ENCODE measurements around the gene DPY19L2.
"Not testable (repeated sequence)": the region's sequence is repeated elsewhere in the genome, so short reads cannot be mapped to it uniquely, and the experiment has no call there.

Gene DPY19L2

DNA sequence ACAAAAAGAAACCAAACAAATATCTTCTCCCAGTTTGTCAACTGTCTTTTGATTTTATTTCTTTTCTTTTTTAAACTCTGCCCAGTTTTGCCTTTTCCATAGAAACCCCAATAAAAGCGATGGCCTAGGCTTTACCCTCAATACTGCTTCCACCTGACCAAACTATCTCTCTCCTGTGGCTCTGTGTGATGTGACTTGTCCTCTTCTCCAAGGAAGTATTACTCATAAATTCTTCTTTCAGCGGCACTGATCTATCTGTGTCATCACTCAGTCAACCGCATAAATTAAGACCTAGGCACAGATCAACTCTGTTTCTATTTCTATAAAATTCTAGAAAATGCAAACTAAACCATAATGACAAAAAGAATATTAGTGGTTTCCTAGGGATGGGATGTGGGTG lies 9.8 kb downstream of the DPY19L2 start:
- DNase-seq, result not testable (repeated sequence)

DNA sequence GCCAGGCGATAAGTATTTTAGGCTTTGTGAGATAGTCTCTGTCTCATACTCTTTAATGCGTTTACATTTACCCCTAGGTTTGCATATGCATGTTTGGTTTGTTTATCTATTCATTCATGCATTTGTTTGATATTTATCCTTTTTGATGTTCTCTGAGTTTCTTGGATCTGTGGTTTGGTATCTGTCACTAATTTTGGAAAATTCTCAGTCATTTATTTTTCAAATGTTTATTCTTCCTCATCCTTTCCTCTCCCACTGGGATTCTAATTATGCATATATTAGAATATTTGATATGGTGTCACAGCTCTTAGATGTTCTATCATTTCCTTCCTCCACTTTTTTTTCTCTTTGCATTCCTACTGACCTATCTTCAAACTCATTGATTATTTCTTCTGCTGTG lies 11.9 kb downstream of the DPY19L2 start:
- not testable (repeated sequence) for DNase-seq

DNA sequence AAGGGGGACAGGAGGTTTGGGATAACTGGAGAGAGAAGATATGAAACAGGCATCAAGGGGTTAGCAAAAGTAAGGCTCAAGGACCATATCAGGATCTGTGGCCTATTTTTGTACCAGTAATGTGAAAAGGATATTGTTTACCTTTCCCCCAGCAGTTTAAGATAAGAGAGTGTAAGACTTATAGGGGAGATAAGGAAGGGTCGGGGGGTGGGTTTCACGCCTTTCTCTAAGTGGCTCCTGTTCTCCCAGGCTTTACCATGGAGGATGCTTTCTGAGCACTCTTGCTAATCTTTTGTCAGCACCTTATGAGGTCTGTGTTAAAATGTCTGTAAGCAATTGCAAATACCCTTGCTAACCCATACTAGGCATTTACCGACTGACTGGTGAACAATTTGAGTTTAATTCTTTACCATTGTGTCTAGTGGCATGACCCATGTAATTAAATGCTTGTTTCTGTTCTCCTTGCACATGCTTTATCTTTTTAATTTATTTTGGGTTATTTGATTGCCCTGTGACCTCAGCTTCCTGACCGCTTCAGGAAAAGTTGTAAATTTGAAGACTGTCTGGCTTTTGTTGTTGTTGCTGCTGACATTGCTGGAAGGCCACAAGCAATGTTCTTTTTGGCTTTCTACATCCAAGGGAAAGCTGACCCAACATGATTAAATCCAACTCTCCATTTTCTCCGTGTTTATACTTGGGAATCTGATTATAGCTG lies 12.6 kb downstream of the DPY19L2 start:
- not testable (repeated sequence) for DNase-seq

DNA sequence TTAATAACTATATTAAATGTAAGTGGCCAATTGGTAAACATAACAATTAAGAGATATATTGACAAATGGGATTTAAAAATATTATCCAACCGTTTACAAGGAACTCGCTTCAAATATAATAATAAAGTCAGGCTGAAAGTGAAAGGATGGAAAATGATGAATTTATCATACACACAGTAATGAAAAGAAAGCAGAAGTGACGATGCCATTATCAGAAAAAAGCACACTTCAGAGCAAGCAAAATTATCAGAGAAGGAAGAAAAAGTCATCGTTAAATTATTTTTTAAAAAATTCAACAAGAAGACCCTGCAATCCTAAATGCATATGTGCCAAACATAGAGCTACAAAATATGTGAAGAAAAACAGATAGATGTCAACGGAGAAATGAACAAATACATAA lies 13.8 kb downstream of the DPY19L2 start:
- DNase-seq, result not testable (repeated sequence)

DNA sequence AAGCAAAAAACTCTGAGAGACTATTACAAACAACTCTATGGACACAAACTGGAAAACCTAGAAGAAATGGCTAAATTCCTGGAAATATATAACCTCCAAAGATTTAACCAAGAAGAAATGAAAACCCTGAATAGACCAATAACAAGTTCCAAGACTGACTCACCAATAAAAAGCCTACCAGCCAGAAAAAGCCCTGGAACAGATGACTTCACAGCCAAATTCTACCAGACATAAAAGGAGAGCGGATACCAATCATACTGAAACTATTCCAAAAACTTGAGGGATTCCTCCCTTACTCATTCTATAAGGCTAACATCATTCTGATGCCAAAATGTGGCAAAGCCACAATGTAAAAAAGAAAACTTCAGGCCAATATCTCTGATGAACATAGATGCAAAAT lies 18.8 kb downstream of the DPY19L2 start:
- DNase-seq, result not testable (repeated sequence)

DNA sequence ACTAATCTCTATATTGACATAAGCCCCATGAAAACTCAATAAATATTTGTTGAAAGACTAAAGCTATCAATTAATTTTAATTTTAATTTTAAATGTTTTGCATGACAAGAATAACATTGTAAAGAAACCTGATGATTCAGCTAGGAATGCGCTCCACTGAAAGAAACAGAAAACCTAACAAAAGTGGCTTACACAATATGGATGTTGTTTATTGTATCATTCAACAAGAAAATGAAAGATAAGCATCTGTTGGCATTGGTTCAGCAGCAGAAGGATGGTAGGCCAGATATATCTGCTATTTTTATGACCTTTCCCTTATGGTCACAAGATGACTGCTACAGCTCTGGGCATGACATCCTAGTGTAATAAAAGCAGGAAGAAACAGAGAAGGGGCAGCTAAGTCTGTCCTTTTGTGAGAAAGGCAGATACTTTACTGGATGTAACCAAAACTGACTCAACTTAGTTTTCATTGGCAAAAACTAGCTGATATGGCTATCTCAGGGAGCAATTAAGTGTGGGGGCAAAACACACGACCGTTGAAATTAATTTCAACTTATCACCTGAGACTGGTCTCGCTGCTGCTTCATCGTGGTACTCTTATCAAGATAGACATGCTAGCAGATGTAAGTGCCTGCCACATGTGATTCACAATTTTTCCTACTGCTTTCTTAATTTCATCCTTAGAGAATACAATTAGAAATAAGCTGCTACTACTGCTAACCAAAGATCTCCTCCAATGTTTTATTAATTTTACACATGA lies 24.7 kb downstream of the DPY19L2 start:
- not testable (repeated sequence) for DNase-seq

DNA sequence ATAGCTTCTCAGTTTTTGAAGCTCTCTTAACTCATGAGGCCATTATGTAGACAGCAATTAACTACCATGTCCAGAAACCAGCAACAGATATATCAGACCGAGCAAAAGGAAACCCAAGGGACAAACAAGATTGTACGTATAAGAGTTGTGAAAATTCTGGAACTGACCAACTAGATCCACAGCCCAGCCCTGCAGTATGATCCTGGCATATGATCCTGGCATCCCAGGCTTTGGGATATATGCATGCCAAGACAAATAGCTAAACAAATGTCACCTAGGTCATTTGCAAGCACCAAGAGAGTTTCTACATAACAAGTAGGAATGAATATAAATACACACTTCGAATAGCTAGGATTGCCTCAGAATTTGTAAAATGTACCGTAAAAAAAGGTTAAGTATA lies 44.0 kb downstream of the DPY19L2 start:
- DNase-seq, result not testable (repeated sequence)

DNA sequence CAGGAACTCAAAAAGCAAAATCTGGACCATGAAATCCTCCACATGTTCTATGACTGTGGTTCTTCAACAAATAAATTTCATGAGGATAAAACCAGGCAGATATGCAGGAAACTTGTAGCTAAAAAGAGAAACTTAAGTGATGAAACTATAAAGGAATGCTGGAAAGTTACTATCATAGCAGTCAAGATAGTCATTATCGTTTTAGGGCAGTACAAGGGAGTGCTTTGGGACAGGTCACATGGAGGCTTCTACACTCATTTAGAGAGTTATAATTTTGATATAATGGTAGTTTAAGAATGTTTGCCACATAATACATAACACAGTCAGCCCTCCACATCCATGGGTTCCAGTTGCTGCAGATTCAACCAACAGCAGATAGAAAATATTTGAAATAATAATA lies 52.7 kb downstream of the DPY19L2 start:
- DNase-seq, result not testable (repeated sequence)

DNA sequence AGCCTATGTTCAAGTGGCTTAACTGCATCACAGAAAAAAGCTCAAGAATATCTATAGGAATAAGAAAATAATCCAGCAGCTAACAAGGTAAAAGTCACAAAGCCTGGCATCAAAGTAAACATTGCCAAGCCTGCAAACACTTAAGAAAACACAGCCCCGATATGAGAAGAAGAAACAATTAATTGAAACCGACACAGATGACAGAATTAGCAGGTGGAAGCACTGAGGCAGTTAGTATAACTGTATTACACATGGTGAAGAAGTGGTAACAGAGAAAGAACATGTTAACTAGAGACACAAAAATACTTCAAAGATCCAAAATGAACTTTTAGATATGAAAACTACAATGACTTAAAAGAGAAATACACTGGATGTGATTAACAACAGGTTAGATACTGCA lies 57.0 kb downstream of the DPY19L2 start:
- not testable (repeated sequence) for DNase-seq

DNA sequence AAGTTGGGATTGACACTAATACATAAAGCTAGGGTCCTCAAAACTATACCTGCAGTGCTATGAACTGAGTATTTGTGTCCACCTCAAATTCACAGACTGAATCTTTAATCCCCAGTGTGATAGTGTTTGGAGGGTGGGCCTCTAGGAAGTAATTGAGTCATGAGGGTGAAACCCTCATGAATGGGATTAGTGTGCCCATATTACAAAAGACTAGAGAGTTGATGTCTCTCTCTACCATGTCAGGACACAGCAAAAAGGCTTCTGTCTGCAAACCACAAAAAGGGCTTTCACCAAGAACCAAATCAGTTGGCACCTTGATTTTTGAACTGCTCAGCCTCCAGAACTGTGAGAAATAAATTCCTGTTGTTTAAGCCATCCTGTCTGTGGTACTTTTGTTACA lies 59.0 kb downstream of the DPY19L2 start:
- DNase-seq, result not testable (repeated sequence)

DNA sequence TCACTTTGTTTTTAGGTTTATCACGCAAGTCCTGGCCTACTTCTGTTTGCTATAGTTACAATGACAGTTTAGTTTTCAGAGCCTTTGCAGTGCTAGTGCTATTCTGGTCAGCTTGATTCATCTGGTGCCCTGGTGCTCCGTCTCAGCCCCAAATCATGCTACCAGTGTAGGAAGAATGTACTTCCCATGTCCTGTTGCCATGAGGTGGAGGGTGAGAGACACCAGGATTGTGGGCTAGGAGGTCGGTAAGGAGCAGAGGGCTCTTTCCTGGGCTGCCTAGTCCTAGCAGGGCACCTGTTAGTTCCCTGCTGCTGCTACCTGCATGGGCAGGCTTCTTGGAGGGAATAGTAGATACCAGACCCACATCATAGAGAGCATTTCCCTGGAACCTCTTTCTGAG lies 63.3 kb downstream of the DPY19L2 start:
- DNase-seq, result not testable (repeated sequence)

DNA sequence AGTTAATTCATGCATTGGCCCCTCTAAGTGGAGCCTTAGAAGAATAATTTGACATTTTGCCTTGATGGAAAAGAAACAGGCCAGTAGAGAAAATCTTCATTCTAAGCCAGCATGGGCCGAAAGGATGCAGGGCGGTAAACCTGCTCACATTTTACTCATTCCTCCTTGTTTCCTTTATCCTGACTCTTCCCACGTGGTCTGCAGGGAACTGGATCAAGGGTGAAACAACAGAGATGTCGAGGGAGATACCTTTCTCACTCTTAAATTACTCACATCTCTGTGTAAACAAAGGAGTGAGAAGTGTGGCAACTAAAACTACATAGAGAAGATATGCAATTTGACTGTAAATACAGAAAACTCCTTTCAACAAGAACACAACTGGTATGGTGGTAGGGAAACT lies 73.5 kb downstream of the DPY19L2 start:
- not testable (repeated sequence) for DNase-seq

DNA sequence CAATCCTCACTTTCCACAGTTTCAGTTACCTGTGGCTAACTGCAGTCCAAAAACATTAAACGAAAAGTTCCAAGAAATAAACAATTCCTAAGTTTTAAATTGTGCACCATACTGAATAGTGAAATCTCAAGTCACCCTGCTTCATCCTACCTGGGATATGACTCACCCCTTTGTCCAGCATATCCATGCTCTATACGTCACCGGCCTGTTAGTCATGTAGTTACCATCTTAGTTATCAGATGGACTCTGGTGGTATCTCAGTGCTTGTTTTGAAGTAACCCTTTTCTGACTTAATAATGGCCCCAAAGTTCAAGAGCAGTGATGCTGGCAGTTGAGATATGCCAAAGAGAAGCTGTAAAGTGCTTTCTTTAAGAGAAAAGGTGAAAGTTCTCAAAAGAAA lies 83.9 kb downstream of the DPY19L2 start:
- DNase-seq, result not testable (repeated sequence)

DNA sequence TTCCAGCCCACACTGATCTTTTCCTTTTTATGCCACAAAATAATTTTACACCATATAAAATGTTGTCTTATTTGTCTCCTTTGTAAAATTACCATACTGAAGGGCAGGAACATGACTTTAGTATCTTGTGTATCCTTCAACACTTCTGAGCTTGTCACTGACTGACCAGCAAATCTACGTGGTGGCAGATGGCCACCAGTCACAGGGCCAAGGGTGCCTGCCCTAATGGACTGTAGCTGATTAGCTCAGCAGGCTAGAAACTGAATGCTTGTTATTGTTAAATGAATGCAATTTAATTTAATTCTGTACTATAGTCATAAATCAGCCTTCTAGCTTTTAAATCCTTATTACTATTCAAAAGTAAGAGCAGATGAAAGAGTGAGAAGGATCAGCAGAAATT lies 85.0 kb downstream of the DPY19L2 start:
- DNase-seq, result not testable (repeated sequence)

DNA sequence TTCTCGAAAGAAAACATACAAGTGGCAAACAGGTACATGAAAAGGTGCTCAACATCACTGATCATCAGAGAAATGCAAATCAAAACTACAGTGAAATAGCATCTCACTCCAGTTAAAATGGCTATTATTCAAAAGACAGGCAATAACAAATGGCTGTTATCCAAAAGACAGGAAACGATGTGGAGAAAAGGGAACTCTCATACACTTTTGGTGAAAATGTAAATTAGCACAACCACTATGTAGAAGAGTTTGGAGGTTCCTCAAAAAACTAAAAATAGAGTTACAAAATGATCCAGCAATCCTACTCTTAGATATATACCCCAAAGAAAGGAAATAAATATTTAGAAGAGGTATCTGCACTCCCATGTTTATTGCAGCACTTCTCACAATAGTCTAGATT lies 90.7 kb downstream of the DPY19L2 start:
- DNase-seq, result not testable (repeated sequence)

DNA sequence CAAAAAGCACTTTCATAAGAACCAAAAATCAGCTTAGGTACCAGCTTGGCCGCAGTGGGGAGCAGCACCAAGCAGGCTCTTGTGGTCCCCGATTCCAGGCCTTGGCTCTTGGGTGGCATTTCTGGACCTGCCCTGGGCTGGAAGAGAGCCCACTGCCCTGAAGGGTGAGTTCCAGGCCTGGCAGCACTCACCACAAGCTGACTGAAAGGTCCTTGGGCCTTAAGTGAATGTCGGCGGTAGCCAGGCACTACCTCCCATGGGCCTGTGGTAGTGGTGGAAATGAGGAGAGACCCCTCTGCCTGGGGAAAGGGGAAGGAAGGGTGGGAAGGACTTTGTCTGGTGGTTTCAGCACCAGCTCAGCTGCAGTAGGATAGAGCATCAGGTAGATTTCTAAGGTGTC lies 96.3 kb downstream of the DPY19L2 start:
- not testable (repeated sequence) for DNase-seq

DNA sequence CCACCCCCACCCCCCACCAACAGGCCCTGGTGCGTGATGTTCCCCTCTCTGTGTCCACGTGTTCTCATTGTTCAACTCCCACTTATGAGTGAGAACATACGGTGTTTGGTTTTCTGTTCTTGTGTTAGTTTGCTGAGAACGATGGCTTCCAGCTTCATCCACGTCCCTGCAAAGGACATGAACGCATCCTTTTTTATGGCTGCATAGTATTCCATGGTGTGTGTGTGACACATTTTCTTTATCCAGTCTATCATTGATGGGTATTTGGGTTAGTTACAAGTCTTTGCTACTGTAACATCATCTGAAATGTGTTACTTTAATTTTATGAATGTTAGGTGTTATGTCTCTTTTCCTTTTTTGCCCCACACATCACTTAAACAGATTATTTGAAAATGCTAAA lies 109.8 kb downstream of the DPY19L2 start:
- not testable (repeated sequence) for DNase-seq

DNA sequence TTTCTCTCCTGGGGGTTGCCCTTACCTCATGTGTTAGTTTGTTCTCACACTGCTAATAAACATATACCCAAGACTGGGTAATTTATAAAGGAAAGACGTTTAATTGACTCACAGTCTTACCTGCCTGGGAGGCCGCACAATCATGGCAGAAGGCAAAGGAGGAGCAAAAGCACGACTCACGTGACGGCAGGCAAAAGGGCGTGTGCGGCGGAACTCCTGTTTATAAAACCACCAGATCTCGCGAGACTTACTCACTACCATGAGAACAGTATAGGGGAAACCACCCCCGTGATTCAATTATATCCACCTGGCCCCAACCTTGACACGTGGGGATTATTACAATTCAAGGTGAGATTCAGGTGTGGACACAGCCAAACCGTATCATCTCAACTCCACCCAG lies 116.9 kb downstream of the DPY19L2 start:
- DNase-seq, result not testable (repeated sequence)

DNA sequence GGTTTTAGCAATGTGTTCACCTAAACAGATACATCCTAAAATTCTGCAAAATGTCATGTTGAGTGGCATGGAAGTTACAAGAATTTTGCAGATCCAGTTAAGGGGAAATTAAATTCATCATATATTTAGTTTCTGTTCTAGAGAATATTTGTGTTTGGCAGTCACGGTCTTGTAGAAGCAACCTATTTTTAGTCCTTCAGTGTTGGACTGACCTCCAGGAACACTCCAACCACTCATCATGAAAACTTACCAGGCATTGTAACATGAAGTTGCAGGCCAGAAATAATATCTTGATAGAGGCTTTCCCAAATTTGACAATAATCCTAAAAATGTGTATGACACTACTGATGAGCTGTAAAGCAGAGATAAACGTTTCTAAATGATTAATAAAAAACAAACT lies 119.3 kb downstream of the DPY19L2 start:
- not testable (repeated sequence) for DNase-seq

DNA sequence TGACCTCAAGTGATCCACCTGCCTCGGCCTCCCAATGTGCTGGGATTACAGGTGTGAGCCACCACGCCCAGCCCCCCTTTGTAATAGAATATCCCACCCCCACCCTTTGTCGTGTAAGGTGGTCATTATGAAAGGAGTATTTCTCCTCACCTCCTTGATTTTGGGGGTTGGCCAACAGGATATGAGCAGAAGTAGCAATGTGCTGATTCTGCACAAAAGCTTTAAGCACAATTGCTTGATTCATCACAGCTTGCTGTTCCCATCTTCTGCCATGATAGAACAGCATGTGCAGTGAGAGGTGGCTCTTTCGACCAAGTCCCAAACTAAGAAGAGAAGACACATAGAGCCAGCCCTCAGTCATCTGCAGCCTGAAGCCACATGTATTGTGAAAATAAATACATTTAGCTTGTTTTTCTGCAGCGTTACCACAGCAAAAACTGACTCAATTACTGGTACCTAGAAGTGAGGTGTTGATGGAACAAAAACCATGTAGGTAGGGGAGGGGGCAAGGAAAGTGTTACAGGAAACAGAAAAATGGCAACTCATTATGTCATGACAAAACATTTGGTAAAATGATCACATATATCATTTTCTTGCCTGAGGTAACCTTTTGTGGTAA lies 122.9 kb downstream of the DPY19L2 start:
- not testable (repeated sequence) for DNase-seq

DNA sequence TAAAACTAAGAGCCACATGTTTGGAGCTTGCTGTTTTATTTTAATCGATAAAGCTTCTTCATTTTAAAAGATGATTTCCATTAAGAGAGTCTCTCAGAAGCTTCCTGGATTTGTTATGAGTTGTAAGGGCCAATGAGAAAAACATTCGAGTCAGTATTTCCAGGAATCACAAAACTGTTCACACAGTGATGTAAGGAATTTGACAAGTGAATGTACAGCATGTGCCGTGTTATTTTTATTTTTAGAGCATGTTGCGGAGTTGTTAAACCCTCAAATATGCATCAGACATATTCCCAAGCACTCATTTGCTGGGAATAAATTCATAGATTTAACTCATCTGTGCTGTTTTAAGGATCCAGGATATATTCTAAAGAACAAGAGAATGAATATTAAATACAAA lies 129.6 kb downstream of the DPY19L2 start:
- not testable (repeated sequence) for DNase-seq

DNA sequence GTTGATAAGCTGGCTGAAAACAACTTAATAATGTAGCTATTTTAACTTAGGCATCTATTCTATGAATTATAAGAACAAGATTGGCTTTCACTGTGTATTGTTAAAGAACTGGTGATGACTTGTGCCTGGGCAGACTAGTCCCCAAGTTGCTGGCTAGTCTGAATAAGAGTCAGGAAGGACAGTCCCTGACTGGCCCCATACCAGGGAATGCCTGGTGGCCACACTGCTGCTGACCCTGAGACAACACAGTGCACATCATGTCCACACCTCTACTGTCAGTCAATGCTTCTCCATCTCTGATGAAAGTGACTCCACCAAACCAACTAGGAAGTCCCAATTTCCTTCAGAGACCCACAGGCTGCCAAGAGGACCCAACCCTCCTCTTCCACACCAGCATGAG lies 130.5 kb downstream of the DPY19L2 start:
- not testable (repeated sequence) for DNase-seq

DNA sequence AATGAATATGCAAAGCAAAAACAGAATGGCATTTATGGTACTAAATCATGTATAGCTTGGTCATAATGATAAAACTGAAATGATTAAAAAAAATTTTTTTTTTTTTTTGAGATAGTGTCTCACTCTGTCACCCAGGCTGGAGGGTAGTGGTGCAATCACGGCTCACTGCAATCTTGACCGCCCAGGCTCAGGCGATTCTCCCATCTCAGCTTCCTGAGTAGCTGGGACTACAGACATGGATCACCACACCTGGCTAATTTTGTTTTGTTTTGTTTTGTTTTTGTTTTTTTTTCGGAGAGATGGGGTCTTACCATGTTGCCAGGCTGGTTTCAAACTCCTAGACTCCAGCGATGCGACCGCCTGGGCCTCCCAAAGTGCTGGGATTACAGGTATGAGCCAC lies 138.7 kb downstream of the DPY19L2 start:
- DNase-seq, result not testable (repeated sequence)

DNA sequence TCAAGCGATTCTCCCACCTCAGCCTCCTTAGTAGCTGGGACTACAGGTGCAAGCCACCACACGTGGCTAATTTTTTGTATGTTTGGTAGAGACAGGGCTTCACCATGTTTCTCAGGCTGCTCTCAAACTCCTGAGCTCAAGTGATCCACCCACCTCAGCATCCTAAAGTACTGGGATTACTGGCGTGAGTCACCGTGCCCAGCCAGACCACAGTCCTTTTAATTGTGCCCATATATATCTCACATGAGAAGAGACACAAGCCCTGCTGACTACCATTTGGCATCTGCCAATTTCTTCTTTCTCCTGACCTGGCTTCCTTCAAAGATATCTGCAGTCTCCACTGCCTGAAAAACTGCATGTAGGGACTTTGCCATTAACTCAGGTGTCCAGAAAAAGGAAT lies 142.5 kb downstream of the DPY19L2 start:
- no peak for DNase-seq

All from activated effector memory CD4-positive, alpha-beta T cell treated with anti-CD3 and anti-CD28 coated beads, Interleukin-2, amount 50 U/mL, for 16 hours (primary cell).